ENCODE results near the gene PDE3B. TPM values are rescaled to one million over a fixed set of nuclear protein-coding genes. Genes with fewer than 3 reads are reported as not detected.
"Not testable (repeated sequence)": the region's sequence is repeated elsewhere in the genome, so short reads cannot be mapped to it uniquely, and the experiment has no call there.

PDE3B gene
- polyA plus RNA-seq, 1 experiment = 0.10 TPM

- DNase-seq (ENCODE audit: low read depth, low spot score) = no peak
- Histone ChIP-seq H3K27me3 (ENCODE audit: control insufficient read depth, insufficient read depth, low read length) (no peaks in the 10 kb centered on the region), H3K27ac (ENCODE audit: low read depth, low read length) (no peak overlapping the region), H3K4me3 (ENCODE audit: low read depth, low read length) (no peak overlapping the region), H3K9me3 (ENCODE audit: control insufficient read depth, insufficient read depth, low read length) (no peaks in the 10 kb centered on the region)
- CTCF ChIA-PET = no interaction called here
- POLR2A ChIA-PET = no interaction called here
- TF ChIP-seq, protein P1, sequence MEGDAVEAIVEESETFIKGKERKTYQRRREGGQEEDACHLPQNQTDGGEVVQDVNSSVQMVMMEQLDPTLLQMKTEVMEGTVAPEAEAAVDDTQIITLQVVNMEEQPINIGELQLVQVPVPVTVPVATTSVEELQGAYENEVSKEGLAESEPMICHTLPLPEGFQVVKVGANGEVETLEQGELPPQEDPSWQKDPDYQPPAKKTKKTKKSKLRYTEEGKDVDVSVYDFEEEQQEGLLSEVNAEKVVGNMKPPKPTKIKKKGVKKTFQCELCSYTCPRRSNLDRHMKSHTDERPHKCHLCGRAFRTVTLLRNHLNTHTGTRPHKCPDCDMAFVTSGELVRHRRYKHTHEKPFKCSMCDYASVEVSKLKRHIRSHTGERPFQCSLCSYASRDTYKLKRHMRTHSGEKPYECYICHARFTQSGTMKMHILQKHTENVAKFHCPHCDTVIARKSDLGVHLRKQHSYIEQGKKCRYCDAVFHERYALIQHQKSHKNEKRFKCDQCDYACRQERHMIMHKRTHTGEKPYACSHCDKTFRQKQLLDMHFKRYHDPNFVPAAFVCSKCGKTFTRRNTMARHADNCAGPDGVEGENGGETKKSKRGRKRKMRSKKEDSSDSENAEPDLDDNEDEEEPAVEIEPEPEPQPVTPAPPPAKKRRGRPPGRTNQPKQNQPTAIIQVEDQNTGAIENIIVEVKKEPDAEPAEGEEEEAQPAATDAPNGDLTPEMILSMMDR (IDR thresholded peaks at IDR 0.05; ENCODE audit: low read depth, low read length) = no peak
These were observed 59.2 kb downstream of the PDE3B start for GRCh38 chr11:14702760-14703159.

DNA sequence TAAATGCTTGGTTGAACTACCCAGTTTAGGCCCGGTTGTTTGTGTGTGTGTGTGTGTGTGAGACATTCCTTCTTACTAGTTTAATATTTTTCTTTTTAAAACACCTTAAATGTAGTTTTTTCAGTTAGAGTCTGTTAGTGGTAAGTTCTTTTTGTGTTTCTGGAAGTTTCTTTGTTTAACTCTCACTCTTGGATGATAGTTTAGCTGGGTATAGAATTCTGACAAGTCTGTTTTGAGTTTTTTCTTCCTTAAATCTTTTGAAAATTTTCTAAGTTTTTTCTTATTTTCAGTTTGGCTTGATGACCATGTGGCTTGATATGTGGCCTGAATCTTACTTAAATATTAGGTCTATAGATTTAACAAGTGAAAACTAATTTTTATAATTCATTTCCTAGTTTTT is 60.1 kb downstream of the PDE3B start:
- CTCF ChIA-PET = no interaction called here
- TF ChIP-seq, protein P1 (IDR thresholded peaks at IDR 0.05; ENCODE audit: low read depth, low read length) = no peak

GRCh38 chr11:14705067-14705466 is 61.5 kb downstream of the PDE3B start:
- no peak overlapping the region for H3K4me3 ChIP-seq (ENCODE audit: low read depth, low read length)
- H3K27me3 ChIP-seq (ENCODE audit: control insufficient read depth, insufficient read depth, low read length) = no peaks in the 10 kb centered on the region
- CTCF ChIA-PET = no interaction called here
- POLR2A ChIA-PET = no interaction called here
- DNase-seq (ENCODE audit: low read depth, low spot score) = no peak
- TF ChIP-seq, protein P1 (IDR thresholded peaks at IDR 0.05; ENCODE audit: low read depth, low read length) = no peak
- H3K9me3 ChIP-seq (ENCODE audit: control insufficient read depth, insufficient read depth, low read length) = no peaks in the 10 kb centered on the region
- H3K27ac ChIP-seq (ENCODE audit: low read depth, low read length) = no peak overlapping the region

More for the DNA sequence above, 60.1 kb downstream of the PDE3B start:
- H3K4me3 ChIP-seq (ENCODE audit: low read depth, low read length) = no peak overlapping the region
- no peak overlapping the region for H3K27ac ChIP-seq (ENCODE audit: low read depth, low read length)
- no peaks in the 10 kb centered on the region for H3K9me3 ChIP-seq (ENCODE audit: control insufficient read depth, insufficient read depth, low read length)
- no peak for DNase-seq (ENCODE audit: low read depth, low spot score)
- no peaks in the 10 kb centered on the region for H3K27me3 ChIP-seq (ENCODE audit: control insufficient read depth, insufficient read depth, low read length)
- POLR2A ChIA-PET = no interaction called here

DNA sequence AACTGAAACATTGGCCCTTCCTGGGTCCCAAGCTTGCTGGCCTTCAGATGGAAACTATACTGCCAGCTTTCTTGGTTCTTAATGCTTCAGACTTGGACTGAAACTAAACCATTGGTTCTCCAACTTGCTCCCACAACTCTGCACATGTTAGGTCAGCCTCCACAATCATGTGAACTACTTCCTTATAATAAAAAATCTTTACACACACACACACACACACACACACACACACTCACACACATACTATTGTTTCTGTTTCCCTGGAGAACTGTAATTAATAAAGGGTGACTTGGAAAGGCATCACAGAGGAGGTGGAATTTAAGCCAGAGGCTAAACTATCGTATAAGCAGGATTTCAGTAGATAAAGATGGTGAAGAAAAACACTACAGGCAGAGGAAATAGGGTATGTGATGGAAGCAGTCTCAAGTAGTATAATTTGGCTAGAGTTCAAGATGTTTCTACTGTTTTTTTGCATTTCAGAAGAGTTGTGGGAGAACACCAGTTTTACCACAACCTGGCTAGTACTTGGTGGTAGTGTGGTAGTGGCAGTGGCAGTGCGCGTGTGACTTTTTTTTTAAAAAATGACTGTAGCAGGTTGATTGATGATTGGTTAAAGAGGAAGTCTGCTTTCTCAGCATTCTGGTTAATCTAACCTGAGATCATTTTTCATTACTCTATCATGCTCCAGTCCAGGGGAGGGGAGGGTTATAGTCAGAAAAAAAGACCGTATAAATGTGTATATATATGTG is 70.1 kb downstream of the PDE3B start:
- TF ChIP-seq, protein P1 (IDR thresholded peaks at IDR 0.05; ENCODE audit: low read depth, low read length) = no peak
- Histone ChIP-seq H3K4me3 (ENCODE audit: low read depth, low read length) (no peak overlapping the region), H3K27ac (ENCODE audit: low read depth, low read length) (no peak overlapping the region), H3K27me3 (ENCODE audit: control insufficient read depth, insufficient read depth, low read length) (no peaks in the 10 kb centered on the region), H3K9me3 (ENCODE audit: control insufficient read depth, insufficient read depth, low read length) (no peaks in the 10 kb centered on the region)
- no peak for DNase-seq (ENCODE audit: low read depth, low spot score)
- POLR2A ChIA-PET = no interaction called here
- CTCF ChIA-PET = no interaction called here

GRCh38 chr11:14715669-14716068 is 72.1 kb downstream of the PDE3B start:
- DNase-seq (ENCODE audit: low read depth, low spot score); H3K4me3 ChIP-seq (ENCODE audit: low read depth, low read length); CTCF ChIA-PET: not testable (repeated sequence)

More at GRCh38 chr11:14715669-14716068, 72.1 kb downstream of the PDE3B start:
- H3K9me3 ChIP-seq (ENCODE audit: control insufficient read depth, insufficient read depth, low read length); H3K27me3 ChIP-seq (ENCODE audit: control insufficient read depth, insufficient read depth, low read length); POLR2A ChIA-PET; H3K27ac ChIP-seq (ENCODE audit: low read depth, low read length): not testable (repeated sequence)
